GM13977 (cell line): ENCODE results near the gene SCN9A.

Experiments used
- DNase-seq: peaks from one replicate; pipeline ENCODE4 v3.0.0; 2012; ENCODE audit warnings: low spot score
- CTCF ChIP-seq: IDR thresholded peaks from 2 replicates; pipeline ENCODE4 v1.5.1; 2012; ENCODE audit warnings: mild to moderate bottlenecking, control low read depth; ENCODE audit not compliant: insufficient read depth; ENCODE audit errors: extremely low read depth, missing control alignments
- in situ Hi-C: fragments of 300-500 bp; cut with MboI; formaldehyde crosslinking; loops from one replicate; pipeline ENCODE4 v1.12.0; 2022; ENCODE audit warnings: low sequenced_read_pairs, low pct_unique_long_range_greater_than_20kb, mixed read lengths, inconsistent platforms; ENCODE audit not compliant: unreplicated experiment

Gene SCN9A

DNA sequence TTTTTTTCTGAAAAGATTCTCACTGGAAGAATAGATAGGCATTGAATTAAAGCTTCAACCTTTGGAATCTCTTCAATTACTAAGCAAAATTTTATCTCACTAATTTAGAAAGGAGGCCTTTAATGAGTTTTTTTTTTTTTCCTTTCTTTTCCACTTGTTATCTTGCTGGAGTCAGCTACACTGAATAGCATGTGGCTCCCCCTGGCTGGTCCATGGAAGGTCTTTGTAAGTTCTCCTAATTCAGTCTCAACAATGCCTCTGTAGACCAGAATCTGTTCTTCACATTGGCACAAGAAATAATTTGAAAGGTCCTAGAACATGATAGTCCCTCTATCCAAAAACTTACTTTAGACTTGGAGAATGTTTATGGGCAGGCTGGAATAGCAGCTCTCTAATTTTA lies 223.7 kb downstream of the SCN9A start:
- TF ChIP-seq CTCF: no peak
- no peak for DNase-seq
- in situ Hi-C loops: no loop called here

- no peak for TF ChIP-seq CTCF
- in situ Hi-C loops: no loop called here
- no peak for DNase-seq
These were observed 227.0 kb downstream of the SCN9A start for GRCh38 chr2:166148500-166149400.

- no peak for TF ChIP-seq CTCF
These were observed 227.9 kb downstream of the SCN9A start for GRCh38 chr2:166147883-166148282.

More at GRCh38 chr2:166147883-166148282, 227.9 kb downstream of the SCN9A start:
- in situ Hi-C loops: no loop called here
- no peak for DNase-seq
